Stimulated activated CD8-positive, alpha-beta memory T cell treated with anti-CD3 and anti-CD28 coated beads, Interleukin-4, amount 100 ng/mL, for 1 hour (primary cell): ENCODE data around the gene SELENON.
"Not testable (repeated sequence)": the region's sequence is repeated elsewhere in the genome, so short reads cannot be mapped to it uniquely, and the experiment has no call there.

ENCODE experiments used
- DNase-seq, 2 donors: peaks; one replicate each; pipeline ENCODE4 v3.0.0-alpha.2; 2020; ENCODE audit warnings: low read depth in 2 of 2, low spot score in 1 of 2

The SELENON gene

GRCh38 chr1:25825605-25826004, 25.6 kb downstream of the SELENON start:
- no peak for DNase-seq

- no peak for DNase-seq
These were observed 26.6 kb downstream of the SELENON start for GRCh38 chr1:25826571-25826970.

- DNase-seq: no peak
These were observed 28.5 kb downstream of the SELENON start for GRCh38 chr1:25828491-25828890.

GRCh38 chr1:25829046-25829445, 29.1 kb downstream of the SELENON start:
- DNase-seq: no peak

GRCh38 chr1:25831569-25832196, 31.7 kb downstream of the SELENON start:
- no peak for DNase-seq

- no peak for DNase-seq
These were observed 32.5 kb downstream of the SELENON start for GRCh38 chr1:25832336-25833037.

GRCh38 chr1:25833158-25833557, 33.2 kb downstream of the SELENON start:
- DNase-seq: no peak

- DNase-seq: no peak
These were observed 34.9 kb downstream of the SELENON start for GRCh38 chr1:25834894-25835293.

GRCh38 chr1:25836695-25837094, 36.7 kb downstream of the SELENON start:
- DNase-seq: no peak

- no peak for DNase-seq
These were observed 37.4 kb downstream of the SELENON start for GRCh38 chr1:25837262-25837875.

- DNase-seq: not testable (repeated sequence)
These were observed 39.8 kb downstream of the SELENON start for GRCh38 chr1:25839808-25840207.

- DNase-seq: no peak
These were observed 43.5 kb downstream of the SELENON start for GRCh38 chr1:25843483-25843882.

- DNase-seq: no peak
These were observed 44.7 kb downstream of the SELENON start for GRCh38 chr1:25844536-25845337.

- DNase-seq: no peak
These were observed 45.7 kb downstream of the SELENON start for GRCh38 chr1:25845664-25846063.

- DNase-seq: no peak
These were observed 47.9 kb downstream of the SELENON start for GRCh38 chr1:25847929-25848328.

GRCh38 chr1:25848531-25848930, 48.5 kb downstream of the SELENON start:
- DNase-seq: no peak

- DNase-seq: no peak
These were observed 54.6 kb downstream of the SELENON start for GRCh38 chr1:25854554-25854953.

GRCh38 chr1:25856856-25857255, 56.9 kb downstream of the SELENON start:
- no peak for DNase-seq

GRCh38 chr1:25858494-25858893, 58.5 kb downstream of the SELENON start:
- DNase-seq: no peak

GRCh38 chr1:25858906-25859789, 59.2 kb downstream of the SELENON start, which contains the start of gene AUNIP:
Gene AUNIP (minus strand): TSS chr1:25859457. CDS start chr1:25859357, 100 bp downstream.
- DNase-seq: peak; percentile 67 to 77
